Transverse colon (tissue), 4 donors: ENCODE results near the gene CALHM3. TPM values are rescaled to one million over a fixed set of nuclear protein-coding genes. Genes with fewer than 3 reads are reported as not detected.

Experiments used
- DNase-seq: peaks from one replicate; pipeline ENCODE4 v3.0.0-alpha.2; 2019
- H3K27ac ChIP-seq, 4 donors: fragments of 200-600 bp; sonication (generic); 2 replicates each; pipeline ENCODE4 v1.5.1; 2016 to 2018; ENCODE audit warnings: inconsistent platforms in 4 of 4
- H3K27me3 ChIP-seq: fragments of 200-600 bp; sonication (generic); 2 replicates; pipeline ENCODE4 v1.5.1; 2017; ENCODE audit warnings: inconsistent platforms
- H3K36me3 ChIP-seq, 4 donors: fragments of 200-600 bp; sonication (generic); 2 replicates each; pipeline ENCODE4 v1.5.1; 2017 to 2019; ENCODE audit warnings: inconsistent platforms in 4 of 4
- H3K4me1 ChIP-seq, 4 donors: fragments of 200-600 bp; sonication (generic); 2 replicates each; pipeline ENCODE4 v1.5.1; 2017 to 2020; ENCODE audit warnings: inconsistent platforms in 4 of 4
- H3K4me3 ChIP-seq, 4 donors: fragments of 200-600 bp; sonication (generic); 1 replicate in 1 of 4; 2 replicates in 3 of 4; pipeline versions ENCODE4 v1.5.1 to v1.6.1; 2017 to 2019; ENCODE audit warnings: inconsistent platforms in 4 of 4
- H3K9me3 ChIP-seq, 2 donors: fragments of 200-600 bp; sonication (generic); 2 replicates each; pipeline ENCODE4 v1.5.1; 2017 to 2019; ENCODE audit warnings: inconsistent platforms in 2 of 2
- CTCF ChIP-seq, 5 experiments: fragments of 200-600 bp in 3 of 5; fragments of 450-650 bp in 2 of 5; sonication (generic) in 3 of 5; IDR thresholded peaks; 1 replicate in 2 of 5; 2 replicates in 3 of 5; pipeline ENCODE4 v1.5.1; 2016 to 2017; ENCODE audit warnings: antibody characterized with exemption in 5 of 5, inconsistent platforms in 3 of 5, mild to moderate bottlenecking in 2 of 5, moderate library complexity in 1 of 5
- EP300 ChIP-seq: sonication (generic); formaldehyde crosslinking; IDR thresholded peaks from one replicate; pipeline ENCODE4 v1.6.1; 2017; ENCODE audit warnings: antibody characterized with exemption, low read depth
- POLR2A ChIP-seq: fragments of 450-650 bp; IDR thresholded peaks from one replicate; pipeline ENCODE4 v1.6.1; 2016; ENCODE audit warnings: antibody characterized with exemption, mild to moderate bottlenecking, moderate library complexity
- POLR2AphosphoS5 ChIP-seq, 3 donors: sonication (generic); formaldehyde crosslinking; IDR thresholded peaks; one replicate each; pipeline ENCODE4 v1.6.1; 2016; ENCODE audit warnings: antibody characterized with exemption in 3 of 3
- WGBS, 2 donors: methylation state at CpG; one replicate each; pipeline ENCODE4 v1.1.5; 2018; ENCODE audit warnings: low coverage in 1 of 2; 5-methylcytosine and 5-hydroxymethylcytosine counted together
- in situ Hi-C, 4 donors: fragments of 200-750 bp; cut with MboI; loops; one replicate each; pipeline versions ENCODE4 v1.15.0 to v1.15.1; 2017; ENCODE audit warnings: low sequenced_read_pairs in 3 of 4, low pct_ligation_motif_present in 1 of 4, low pct_unique_long_range_greater_than_20kb in 1 of 4
- intact Hi-C: fragments of 100-400 bp; cut with DNase I; formaldehyde crosslinking; loops from one replicate; pipeline ENCODE4 v1.15.1; 2023; ENCODE audit warnings: low total_unique reads
- total RNA-seq, 4 donors: library from RNA; depleted of rRNA; stranded (reverse); fragments of >200 nt; gene quantifications; one replicate each; pipeline ENCODE4 v1.1.0, GENCODE V29; 2016

Gene CALHM3
- total RNA-seq, 4 donors from 2014 or later: not detected

- no peaks in the 10 kb centered on the region for H3K27me3 ChIP-seq
- intact Hi-C loops: no loop called here
- in situ Hi-C loops: no loop called here
- no peaks in the 10 kb centered on the region for H3K36me3 ChIP-seq
- no peak overlapping the region for H3K27ac ChIP-seq
- H3K4me3 ChIP-seq: no peak overlapping the region
- no peaks in the 10 kb centered on the region for H3K9me3 ChIP-seq
- DNase-seq: no peak
- TF ChIP-seq CTCF (IDR thresholded peaks at IDR 0.05) (no peak), POLR2A (no peak), EP300 (no peak), POLR2AphosphoS5 (IDR thresholded peaks at IDR 0.05) (no peak)
- peaks cover 0 to 8% (median 3%) of the 10 kb centered on the region in 4 donors for H3K4me1 ChIP-seq
- 81 to 83% methylated on average over 2 to 8 of the region's 8 CpGs for WGBS, 2 donors
Measured at GRCh38 chr10:103457176-103457712, 21.8 kb downstream of the CALHM3 start.

- intact Hi-C loops: no loop called here
- peaks cover 5% of the 10 kb centered on the region for H3K27me3 ChIP-seq
- TF ChIP-seq EP300 (no peak), POLR2A (no peak), POLR2AphosphoS5 (IDR thresholded peaks at IDR 0.05) (no peak), CTCF (IDR thresholded peaks at IDR 0.05) (no peak)
- DNase-seq: no peak
- H3K27ac ChIP-seq: no peak overlapping the region
- no peaks in the 10 kb centered on the region for H3K9me3 ChIP-seq
- no peaks in the 10 kb centered on the region for H3K36me3 ChIP-seq
- peaks cover 0 to 12% (median 3%) of the 10 kb centered on the region in 4 donors for H3K4me1 ChIP-seq
- 86 to 94% methylated on average over 4 to 9 of the region's 9 CpGs for WGBS, 2 donors
- in situ Hi-C loops: no loop called here
- H3K4me3 ChIP-seq: no peak overlapping the region
Measured at GRCh38 chr10:103456074-103456660, 22.9 kb downstream of the CALHM3 start.

GRCh38 chr10:103455235-103455634 lies 23.8 kb downstream of the CALHM3 start:
- WGBS, 2 donors: 88% methylated on average over 25 of the region's 25 CpGs; no CpG with 5 or more reads in 1 of the 2 donors
- no peaks in the 10 kb centered on the region for H3K9me3 ChIP-seq
- intact Hi-C loops (no loop called here), in situ Hi-C loops (no loop called here)
- no peak for DNase-seq
- no peak overlapping the region for H3K4me3 ChIP-seq
- no peaks in the 10 kb centered on the region for H3K36me3 ChIP-seq
- no peak overlapping the region for H3K27ac ChIP-seq
- TF ChIP-seq POLR2A (no peak), POLR2AphosphoS5 (IDR thresholded peaks at IDR 0.05) (no peak), CTCF (IDR thresholded peaks at IDR 0.05) (no peak), EP300 (no peak)
- H3K4me1 ChIP-seq: peaks cover 2 to 15% (median 6%) of the 10 kb centered on the region in 4 donors
- H3K27me3 ChIP-seq: peaks cover 5% of the 10 kb centered on the region

- intact Hi-C loops: no loop called here
- no peak for DNase-seq
- H3K27ac ChIP-seq: no peak overlapping the region
- H3K36me3 ChIP-seq: no peaks in the 10 kb centered on the region
- no peak for TF ChIP-seq EP300
- TF ChIP-seq CTCF (IDR thresholded peaks at IDR 0.05): no peak
- no peak for TF ChIP-seq POLR2AphosphoS5 (IDR thresholded peaks at IDR 0.05)
- TF ChIP-seq POLR2A: no peak
- no peaks in the 10 kb centered on the region for H3K9me3 ChIP-seq
- peaks cover 5% of the 10 kb centered on the region for H3K27me3 ChIP-seq
- in situ Hi-C loops: no loop called here
- H3K4me1 ChIP-seq: peaks cover 6 to 27% (median 9%) of the 10 kb centered on the region in 4 donors
- no peak overlapping the region for H3K4me3 ChIP-seq
- WGBS, 2 donors: 86% methylated on average over 4 of the region's 4 CpGs; no CpG with 5 or more reads in 1 of the 2 donors
Measured at GRCh38 chr10:103454026-103454425, 25.0 kb downstream of the CALHM3 start.
